ENCODE results near the gene ATP5MC3. TPM values are rescaled to one million over a fixed set of nuclear protein-coding genes. Genes with fewer than 3 reads are reported as not detected.
A peak's percentile ranks its signal among the peaks of the same experiment; 100 is the strongest.

ATP5MC3 gene
- polyA plus RNA-seq, 3 donors, result 367 to 387 (median 387) TPM

- no peak for DNase-seq (ENCODE audit: low read depth in 3 of 3, low spot score in 2 of 3)
Measured at GRCh38 chr2:175169191-175169590, 12.3 kb downstream of the ATP5MC3 start.

- DNase-seq (ENCODE audit: low read depth in 3 of 3, low spot score in 2 of 3), result peak in 1 of 3 donors; percentile 26
Measured at GRCh38 chr2:175168564-175168945, 13.0 kb downstream of the ATP5MC3 start.

- peak; percentile 95 to 99 (median 97) for DNase-seq (ENCODE audit: low read depth in 3 of 3, low spot score in 2 of 3)
Measured at GRCh38 chr2:175167792-175168563, 13.5 kb downstream of the ATP5MC3 start, which contains the start of gene ATF2. Gene ATF2 (minus strand): TSS chr2:175168203. CDS start chr2:175136443, 31,760 bp downstream.

GRCh38 chr2:175167076-175167791, 14.3 kb downstream of the ATP5MC3 start:
- peak; percentile 20 to 46 (median 29) for DNase-seq (ENCODE audit: low read depth in 3 of 3, low spot score in 2 of 3)

- no peak for DNase-seq (ENCODE audit: low read depth in 3 of 3, low spot score in 2 of 3)
Measured at GRCh38 chr2:175166216-175166824, 15.2 kb downstream of the ATP5MC3 start.

- no peak for DNase-seq (ENCODE audit: low read depth in 3 of 3, low spot score in 2 of 3)
Measured at GRCh38 chr2:175164235-175164634, 17.3 kb downstream of the ATP5MC3 start.

- no peak for DNase-seq (ENCODE audit: low read depth in 3 of 3, low spot score in 2 of 3)
Measured at GRCh38 chr2:175158894-175159293, 22.6 kb downstream of the ATP5MC3 start.

- DNase-seq (ENCODE audit: low read depth in 3 of 3, low spot score in 2 of 3), result no peak
Measured at GRCh38 chr2:175156534-175156933, 25.0 kb downstream of the ATP5MC3 start.

GRCh38 chr2:175154661-175155082, 26.8 kb downstream of the ATP5MC3 start:
- DNase-seq (ENCODE audit: low read depth in 3 of 3, low spot score in 2 of 3), result no peak

- no peak for DNase-seq (ENCODE audit: low read depth in 3 of 3, low spot score in 2 of 3)
Measured at GRCh38 chr2:175152242-175152641, 29.3 kb downstream of the ATP5MC3 start.

GRCh38 chr2:175151791-175152190, 29.7 kb downstream of the ATP5MC3 start:
- DNase-seq (ENCODE audit: low read depth in 3 of 3, low spot score in 2 of 3), result no peak

- DNase-seq (ENCODE audit: low read depth in 3 of 3, low spot score in 2 of 3), result no peak
Measured at GRCh38 chr2:175147186-175147585, 34.3 kb downstream of the ATP5MC3 start.

GRCh38 chr2:175143678-175144077, 37.8 kb downstream of the ATP5MC3 start:
- no peak for DNase-seq (ENCODE audit: low read depth in 3 of 3, low spot score in 2 of 3)

GRCh38 chr2:175143191-175143590, 38.3 kb downstream of the ATP5MC3 start:
- DNase-seq (ENCODE audit: low read depth in 3 of 3, low spot score in 2 of 3), result no peak

- no peak for DNase-seq (ENCODE audit: low read depth in 3 of 3, low spot score in 2 of 3)
Measured at GRCh38 chr2:175140332-175140731, 41.2 kb downstream of the ATP5MC3 start.

GRCh38 chr2:175137793-175138192, 43.7 kb downstream of the ATP5MC3 start:
- no peak for DNase-seq (ENCODE audit: low read depth in 3 of 3, low spot score in 2 of 3)

- no peak for DNase-seq (ENCODE audit: low read depth in 3 of 3, low spot score in 2 of 3)
Measured at GRCh38 chr2:175136334-175137215, 44.9 kb downstream of the ATP5MC3 start.

- no peak for DNase-seq (ENCODE audit: low read depth in 3 of 3, low spot score in 2 of 3)
Measured at GRCh38 chr2:175135862-175136261, 45.6 kb downstream of the ATP5MC3 start.

- no peak for DNase-seq (ENCODE audit: low read depth in 3 of 3, low spot score in 2 of 3)
Measured at GRCh38 chr2:175135177-175135576, 46.3 kb downstream of the ATP5MC3 start.

- DNase-seq (ENCODE audit: low read depth in 3 of 3, low spot score in 2 of 3), result no peak
Measured at GRCh38 chr2:175131252-175131651, 50.3 kb downstream of the ATP5MC3 start.

Measured in right renal cortex interstitium (tissue), 3 donors.